SKM-1 (cell line): Measurements from ENCODE around the gene HOXC13.

Source experiments
- DNase-seq: peaks from one replicate; lab custom pipeline; 2025; ENCODE audit not compliant: unreplicated experiment; lab: John Stamatoyannopoulos, UW

The HOXC13 gene

GRCh38 chr12:53980104-53980801 is 41.6 kb downstream of the HOXC13 start:
- no peak for DNase-seq

GRCh38 chr12:53980802-53981496 is 42.3 kb downstream of the HOXC13 start:
- DNase-seq = no peak

DNA sequence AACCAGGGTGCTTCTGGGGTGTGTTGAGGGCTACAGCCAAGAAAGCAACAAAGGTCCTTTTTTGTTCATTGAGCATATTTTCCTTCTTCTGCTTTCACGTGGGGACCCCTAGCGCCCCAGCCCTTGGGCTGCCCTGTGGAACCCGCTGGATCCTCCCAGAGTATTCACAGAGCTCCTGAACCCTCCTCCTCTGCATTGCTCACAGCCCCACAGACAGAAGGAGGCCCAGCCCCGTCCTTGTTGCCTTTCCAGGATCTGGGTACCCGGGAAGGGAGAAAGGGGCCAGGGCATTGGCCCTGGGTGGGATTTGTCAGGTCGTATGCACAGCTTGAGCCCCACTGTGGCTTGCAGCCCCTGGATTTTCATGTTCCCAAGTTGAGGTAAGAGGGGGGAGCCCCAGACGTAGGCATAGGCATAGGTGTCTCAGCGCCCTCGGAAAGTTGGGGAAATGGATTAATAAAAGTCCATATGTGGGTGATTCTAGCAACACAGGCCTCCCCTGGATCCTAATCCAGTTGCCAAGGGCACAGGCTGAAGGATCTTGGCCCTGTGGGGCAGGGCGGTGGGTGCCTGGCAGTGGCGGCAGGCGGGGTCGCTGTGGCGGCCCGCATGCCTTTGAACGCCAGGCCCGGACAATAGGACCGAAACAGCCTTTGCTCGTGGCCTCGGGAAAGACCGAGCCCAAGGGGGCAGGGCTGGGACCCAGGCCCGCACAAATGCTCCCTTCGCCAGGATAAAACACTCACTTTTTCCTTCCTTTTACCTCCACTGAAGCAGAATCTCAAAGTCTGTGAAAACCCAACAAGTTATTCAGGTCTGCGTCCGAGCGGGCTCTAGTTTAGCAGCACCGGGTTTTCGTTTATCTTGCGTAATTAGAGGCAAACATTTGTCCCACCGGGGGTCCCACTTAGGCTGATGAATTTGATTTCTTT is 43.3 kb downstream of the HOXC13 start:
- no peak for DNase-seq

DNA sequence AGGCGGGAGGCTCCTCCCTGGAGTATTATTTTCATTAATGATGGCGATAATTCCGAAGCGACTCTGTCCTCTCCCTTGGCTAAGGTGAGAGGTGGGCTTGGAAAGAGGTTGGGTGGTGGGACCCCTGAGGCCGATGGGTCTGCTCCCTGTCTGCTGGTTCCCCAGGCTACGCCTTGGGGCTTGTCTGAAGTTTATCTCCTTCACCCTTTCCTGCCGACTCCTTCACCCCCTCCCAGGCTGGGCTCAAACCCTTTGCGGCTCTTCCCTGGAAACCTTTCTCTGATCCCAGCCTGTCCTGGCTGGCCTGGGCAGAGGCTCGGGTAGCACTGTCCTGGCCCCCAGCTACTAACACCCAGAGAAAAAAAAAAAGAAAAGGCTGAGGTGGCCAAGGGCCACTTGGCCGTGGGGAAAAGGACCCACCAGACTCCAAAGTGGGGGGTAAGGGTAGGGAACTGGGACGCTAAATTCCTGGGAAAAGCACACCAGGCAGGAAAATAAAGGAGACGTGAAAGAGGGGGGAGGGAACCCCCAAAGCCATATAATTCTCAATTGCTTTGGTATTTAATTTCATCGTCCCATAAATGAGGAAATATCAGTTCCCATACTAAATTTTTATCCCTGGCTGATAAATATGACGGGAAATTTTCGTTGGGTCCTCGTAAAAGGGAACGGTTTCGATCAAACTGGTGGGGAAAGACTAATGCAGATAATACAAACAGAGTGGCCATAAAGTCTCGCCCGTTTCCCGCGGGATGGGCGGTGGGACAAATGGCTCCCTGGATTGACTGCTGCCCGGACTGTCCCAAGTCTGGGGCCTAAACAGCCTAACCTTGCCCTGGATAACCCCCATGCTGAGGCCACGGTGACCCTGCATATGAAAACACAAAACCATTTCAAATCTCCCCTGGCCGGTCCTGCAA is 44.3 kb downstream of the HOXC13 start:
- DNase-seq = no peak

GRCh38 chr12:53983568-53983949 is 44.9 kb downstream of the HOXC13 start:
- DNase-seq = no peak

DNA sequence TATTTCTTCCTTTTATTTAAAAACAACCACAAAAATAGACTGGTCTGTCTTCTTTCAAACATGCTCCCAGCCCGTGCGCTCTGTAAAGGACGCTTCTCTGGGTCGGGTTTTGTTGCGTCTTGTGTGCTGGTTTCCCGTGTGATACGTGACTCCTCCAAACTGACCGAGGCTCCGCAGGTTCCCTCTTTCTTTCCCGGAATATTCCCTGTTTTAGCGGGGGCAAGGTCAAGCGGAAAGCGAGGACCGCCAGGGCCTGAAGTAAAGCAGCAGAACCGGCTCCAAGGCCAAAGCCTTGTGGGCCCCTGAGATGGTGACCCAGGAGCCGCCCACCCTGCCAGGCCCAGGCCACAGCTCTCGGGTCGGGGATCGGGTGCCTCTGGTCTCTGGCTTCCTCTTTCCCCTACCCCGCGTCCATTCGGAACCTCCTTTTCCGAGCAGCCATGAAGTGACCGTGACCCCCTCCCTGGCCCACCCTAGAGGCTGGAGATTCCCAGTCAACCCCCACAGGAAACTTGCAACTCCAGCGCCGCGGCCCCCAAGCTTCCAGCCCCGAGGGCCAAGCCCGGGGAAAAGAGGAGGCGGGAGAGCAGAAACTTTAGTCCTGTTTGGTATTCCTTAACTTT is 45.4 kb downstream of the HOXC13 start:
- DNase-seq = no peak

GRCh38 chr12:53984901-53985691 is 46.5 kb downstream of the HOXC13 start, which contains the start of gene HOXC10:
Gene HOXC10 (plus strand): TSS chr12:53985146. CDS start chr12:53985260, 114 bp downstream.
- no peak for DNase-seq

DNA sequence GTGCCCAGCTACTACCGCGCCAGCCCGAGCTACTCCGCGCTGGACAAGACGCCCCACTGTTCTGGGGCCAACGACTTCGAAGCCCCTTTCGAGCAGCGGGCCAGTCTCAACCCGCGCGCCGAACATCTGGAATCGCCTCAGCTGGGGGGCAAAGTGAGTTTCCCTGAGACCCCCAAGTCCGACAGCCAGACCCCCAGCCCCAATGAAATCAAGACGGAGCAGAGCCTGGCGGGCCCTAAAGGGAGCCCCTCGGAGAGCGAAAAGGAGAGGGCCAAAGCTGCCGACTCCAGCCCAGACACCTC is 47.0 kb downstream of the HOXC13 start:
- no peak for DNase-seq

DNA sequence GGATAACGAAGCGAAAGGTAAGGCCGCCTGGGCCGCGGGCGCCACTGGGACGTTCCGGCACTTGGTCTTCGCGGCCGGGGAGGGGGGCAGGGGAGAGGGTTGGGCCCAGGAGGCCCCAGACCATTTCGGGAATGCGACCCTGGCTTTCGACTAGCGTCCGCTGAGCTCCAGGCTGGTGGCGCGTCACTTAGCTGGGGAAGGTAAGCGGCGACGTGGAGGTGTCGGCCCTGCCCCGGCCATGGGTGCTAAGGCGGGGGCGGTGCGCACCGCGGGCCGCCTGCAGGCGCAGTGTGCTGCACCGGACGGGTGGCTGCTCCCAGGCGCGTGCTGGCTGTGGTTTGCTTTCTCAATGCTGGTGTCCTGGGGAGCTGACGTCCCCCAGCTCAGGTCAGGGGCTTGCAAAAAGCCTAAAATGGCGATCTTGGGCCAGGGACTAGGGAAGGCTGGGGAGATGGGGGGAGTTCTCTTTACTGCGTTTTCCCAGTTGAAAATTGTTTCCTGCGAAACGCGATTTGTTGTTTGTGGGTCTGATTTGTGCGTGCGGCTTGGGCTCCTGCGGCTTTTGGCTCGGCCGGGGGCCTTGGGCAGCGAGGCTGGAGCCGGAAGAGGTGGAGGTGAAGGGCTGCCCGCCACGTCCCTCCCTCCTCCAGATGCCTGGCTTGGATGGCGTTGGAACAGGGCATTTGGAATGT is 47.5 kb downstream of the HOXC13 start:
- no peak for DNase-seq

DNA sequence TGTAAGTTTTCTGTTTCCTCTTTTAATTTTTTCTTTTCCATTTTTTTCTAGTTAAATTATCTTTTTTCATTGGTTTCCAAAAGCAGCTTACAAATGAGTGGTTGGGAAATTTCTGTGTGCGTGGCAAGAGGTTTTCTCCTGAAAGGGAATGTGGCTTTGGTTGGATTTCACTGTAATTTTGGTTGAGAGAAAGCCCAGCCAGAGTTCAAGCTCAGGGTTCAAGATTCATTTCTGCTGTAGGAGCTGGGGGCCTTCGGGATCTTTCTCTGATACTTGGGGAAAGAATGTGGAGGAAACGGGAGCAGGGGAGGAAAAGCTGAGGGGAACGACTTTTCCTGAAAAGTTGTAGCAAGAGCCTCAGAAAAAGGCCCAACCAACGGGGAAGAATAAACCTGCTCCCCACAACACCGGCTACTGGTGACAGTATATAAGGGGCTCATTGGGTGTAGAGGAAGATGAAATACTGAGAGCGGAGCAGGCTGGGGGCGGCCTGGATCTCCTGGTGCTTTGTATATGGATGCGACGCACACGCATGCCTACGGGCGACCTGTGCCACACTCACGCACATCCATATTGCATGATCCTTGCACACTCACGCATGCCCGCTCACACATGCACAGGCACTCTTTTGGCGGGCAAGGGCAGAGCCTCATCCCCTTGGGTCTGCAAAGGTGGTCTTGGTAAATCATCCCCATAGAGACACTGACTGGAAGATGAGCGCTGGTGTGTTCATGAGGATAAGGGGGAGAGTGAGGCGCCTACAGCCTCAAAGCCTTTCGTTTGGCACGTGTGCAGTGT is 48.3 kb downstream of the HOXC13 start:
- DNase-seq = no peak

DNA sequence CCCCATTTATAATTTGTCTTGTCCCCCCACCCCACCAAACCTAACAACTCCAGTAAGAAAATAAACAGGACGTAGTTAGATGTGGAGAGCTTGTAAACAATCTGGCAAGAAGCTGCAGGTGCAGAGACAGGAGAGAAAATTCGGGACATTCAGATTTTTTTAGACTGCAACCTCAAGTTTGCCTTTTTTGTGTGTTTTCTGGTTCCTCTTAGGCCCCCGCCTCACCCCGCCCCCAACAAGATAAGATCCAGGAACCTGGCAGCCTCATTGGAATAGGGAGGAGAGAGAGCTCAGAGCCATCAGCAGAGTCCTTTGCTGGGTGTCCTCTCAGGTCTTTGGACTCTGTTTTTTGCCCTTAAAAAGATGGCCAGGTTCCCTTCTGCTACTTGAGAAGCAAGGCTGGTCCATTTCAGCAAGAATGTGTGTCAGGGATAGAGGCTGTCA is 49.2 kb downstream of the HOXC13 start:
- no peak for DNase-seq

- DNase-seq = no peak
These were observed 50.1 kb downstream of the HOXC13 start for GRCh38 chr12:53988541-53989226.

- no peak for DNase-seq
These were observed 50.8 kb downstream of the HOXC13 start for GRCh38 chr12:53989227-53990113.

DNA sequence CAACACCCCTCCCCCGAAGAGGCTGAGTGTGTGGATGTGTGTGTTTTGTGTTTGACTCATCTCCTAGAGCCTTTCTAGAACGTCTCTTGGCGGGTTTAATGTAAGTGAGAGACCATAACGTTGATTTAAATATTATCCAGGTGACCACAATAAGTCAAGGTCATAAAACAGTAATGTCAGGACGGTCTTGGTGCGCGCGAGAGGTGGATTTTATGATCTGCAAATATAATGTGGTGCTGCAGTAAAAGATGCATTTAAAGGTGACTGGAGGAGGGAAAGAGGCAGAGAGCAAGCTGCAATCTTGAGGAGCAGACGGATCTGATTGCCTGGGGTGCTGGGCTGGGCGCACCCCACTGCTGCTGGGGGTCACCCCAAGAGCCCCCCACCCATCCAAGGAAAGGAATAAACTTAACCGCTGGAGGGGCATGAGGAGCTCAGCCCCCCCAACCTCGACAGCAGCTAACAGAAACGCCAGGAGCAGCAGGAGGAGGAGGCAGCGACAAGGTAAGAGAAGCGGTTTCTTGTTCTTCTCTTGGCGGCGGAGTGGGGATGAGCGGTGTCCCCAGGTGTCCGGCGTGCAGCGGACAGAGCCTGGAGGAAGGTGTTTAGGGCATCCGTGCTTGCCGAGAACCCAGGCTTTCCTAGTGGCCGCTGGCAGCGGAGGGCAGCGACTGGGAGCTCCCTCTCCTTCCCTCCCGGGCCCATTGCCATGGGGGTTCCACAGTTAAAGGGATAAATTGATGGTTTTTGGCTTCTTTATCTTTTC is 51.9 kb downstream of the HOXC13 start:
- DNase-seq = no peak

DNA sequence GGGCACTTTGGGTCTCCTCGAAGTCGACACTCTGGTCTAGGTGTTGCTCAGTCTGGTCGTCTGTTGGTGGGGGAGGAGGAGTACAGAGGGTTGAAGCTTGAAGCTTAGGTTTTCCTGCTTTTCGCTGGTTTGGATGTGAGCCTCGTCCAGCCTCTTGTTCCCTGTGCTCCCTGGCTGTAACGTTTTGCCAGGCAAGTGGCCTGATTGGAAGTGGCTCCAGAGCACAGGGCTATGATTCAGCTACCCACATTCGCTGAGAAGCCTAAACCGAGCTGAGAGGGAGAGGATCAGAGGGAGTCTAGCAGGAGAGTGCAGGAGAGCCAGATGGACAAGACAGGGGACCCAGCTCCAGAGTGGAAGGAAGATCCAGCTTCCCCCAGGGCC is 52.4 kb downstream of the HOXC13 start:
- no peak for DNase-seq

DNA sequence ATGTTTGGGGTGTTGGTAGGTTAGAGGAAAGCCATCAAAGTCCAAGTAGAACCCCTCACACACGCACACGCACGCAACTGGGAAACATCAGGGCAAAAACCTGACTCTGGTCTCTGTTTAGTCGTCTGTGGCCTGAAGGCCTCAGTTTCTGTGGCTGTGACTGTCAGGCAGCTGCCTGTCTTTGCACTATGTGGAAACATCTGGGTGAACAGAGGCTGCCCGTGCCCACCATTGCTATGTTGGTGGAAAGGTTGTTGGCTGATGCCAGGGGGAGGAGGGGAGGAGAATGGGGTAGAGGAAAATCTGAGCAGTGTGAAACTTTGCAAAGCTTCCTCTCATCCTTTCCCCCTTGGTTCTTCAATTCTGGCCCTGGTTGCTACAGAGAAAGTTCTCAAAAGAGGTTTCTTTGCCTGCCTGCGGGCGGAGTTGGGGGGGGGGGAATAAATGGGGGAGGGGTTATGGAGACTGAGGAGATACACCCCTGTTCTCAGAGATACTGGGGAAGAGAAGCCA is 53.8 kb downstream of the HOXC13 start:
- DNase-seq = no peak
